OCI-LY3 (cell line): Measurements from ENCODE around the gene EDN2.

ENCODE experiments used
- CTCF ChIP-seq: fragments of 200-600, 300-600 bp; sonication (generic); IDR thresholded peaks from 2 replicates; pipeline ENCODE4 v1.5.1; 2014; ENCODE audit warnings: antibody characterized with exemption, low read length, low read depth
- EZH2phosphoT487 ChIP-seq: fragments of 200-600 bp; shearing (Covaris generic); IDR thresholded peaks from 2 replicates; pipeline ENCODE4 v1.6.1; 2018; ENCODE audit warnings: antibody characterized with exemption, mixed run types, low read depth

DNA sequence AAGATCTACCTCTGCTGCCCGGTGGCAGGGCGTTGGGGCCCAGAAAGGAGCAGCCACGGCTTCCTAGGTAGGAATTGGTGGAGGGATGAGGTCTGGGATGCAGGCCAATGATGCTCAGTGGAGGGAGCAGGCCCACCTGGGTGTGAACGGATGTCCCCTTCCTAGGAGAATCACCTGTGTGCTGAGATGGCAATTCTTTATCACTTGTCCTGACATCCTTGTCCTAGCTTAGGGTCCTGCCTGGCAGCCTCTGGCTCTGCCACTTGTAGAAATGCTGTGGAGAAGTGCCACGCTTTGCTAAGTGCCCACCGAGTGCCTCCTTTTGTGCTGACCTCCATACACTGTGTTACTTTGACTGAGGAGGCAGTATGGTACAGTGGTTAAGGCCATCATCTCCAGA, 12.8 kb downstream of the EDN2 start:
- TF ChIP-seq CTCF (no peak), EZH2phosphoT487 (no peak)
